GM10248 (cell line): ENCODE measurements around the gene LRRC10.

Source experiments
- CTCF ChIA-PET: fragments of 300-600 bp; sonication (Branson Sonifier 250); formaldehyde crosslinking; extraction: SDS; loops from one replicate; lab custom pipeline; 2021; ENCODE audit warnings: antibody characterized with exemption; lab: Yijun Ruan, JAX
- POLR2A ChIA-PET: fragments of 350-650 bp; sonication (Branson Sonifier 250); formaldehyde crosslinking; extraction: SDS; loops from one replicate; lab custom pipeline; 2020; ENCODE audit warnings: antibody characterized with exemption; lab: Yijun Ruan, JAX
- DNase-seq: peaks from one replicate; pipeline ENCODE4 v3.0.0; 2012; ENCODE audit errors: extremely low spot score
- TF ChIP-seq, protein P1 (sequence below): IDR thresholded peaks from 2 replicates; pipeline ENCODE4 v1.5.1; 2012; ENCODE audit warnings: mild to moderate bottlenecking, low read depth; ENCODE audit errors: extremely low read depth, missing control alignments, control extremely low read depth

The LRRC10 gene

GRCh38 chr12:69651922-69652321 is 41.2 kb upstream of the LRRC10 start:
- TF ChIP-seq, protein P1, sequence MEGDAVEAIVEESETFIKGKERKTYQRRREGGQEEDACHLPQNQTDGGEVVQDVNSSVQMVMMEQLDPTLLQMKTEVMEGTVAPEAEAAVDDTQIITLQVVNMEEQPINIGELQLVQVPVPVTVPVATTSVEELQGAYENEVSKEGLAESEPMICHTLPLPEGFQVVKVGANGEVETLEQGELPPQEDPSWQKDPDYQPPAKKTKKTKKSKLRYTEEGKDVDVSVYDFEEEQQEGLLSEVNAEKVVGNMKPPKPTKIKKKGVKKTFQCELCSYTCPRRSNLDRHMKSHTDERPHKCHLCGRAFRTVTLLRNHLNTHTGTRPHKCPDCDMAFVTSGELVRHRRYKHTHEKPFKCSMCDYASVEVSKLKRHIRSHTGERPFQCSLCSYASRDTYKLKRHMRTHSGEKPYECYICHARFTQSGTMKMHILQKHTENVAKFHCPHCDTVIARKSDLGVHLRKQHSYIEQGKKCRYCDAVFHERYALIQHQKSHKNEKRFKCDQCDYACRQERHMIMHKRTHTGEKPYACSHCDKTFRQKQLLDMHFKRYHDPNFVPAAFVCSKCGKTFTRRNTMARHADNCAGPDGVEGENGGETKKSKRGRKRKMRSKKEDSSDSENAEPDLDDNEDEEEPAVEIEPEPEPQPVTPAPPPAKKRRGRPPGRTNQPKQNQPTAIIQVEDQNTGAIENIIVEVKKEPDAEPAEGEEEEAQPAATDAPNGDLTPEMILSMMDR, result no peak

DNA sequence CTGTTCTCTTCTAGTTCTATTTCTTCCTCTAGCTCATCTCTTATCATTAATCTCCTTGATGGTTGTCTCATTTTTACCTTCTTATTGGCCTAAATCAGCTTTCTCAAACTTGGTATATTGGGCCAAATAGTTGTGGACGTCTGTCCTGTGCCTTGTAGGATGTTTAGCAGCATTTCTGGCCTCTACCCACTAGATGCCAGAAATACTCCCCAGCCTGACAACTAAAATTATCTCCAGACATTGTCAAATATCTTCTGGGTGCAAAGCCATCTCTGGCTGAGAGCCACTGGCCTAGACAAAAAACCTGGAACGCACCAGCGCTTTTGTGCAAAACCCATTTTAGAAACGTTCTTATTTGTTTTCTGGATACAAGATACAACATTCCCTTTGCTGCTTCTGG is 38.8 kb upstream of the LRRC10 start:
- DNase-seq, result no peak
- POLR2A ChIA-PET, result no interaction called here
- TF ChIP-seq, protein P1, result no peak
- CTCF ChIA-PET, result interaction anchor here (0.9 to 2.2 kb wide), 2 partner anchors 10 to 292 kb away, joined by 3 to 14 read pairs; no protein-coding TSS in a partner anchor

More at GRCh38 chr12:69651922-69652321, 41.2 kb upstream of the LRRC10 start:
- CTCF ChIA-PET, result interaction anchor here (0.6 to 2.3 kb wide), 4 partner anchors 11 to 925 kb away, joined by 3 to 13 read pairs (median 4); no protein-coding TSS in a partner anchor
- POLR2A ChIA-PET, result no interaction called here
- no peak for DNase-seq

GRCh38 chr12:69648476-69648875 is 37.8 kb upstream of the LRRC10 start:
- CTCF ChIA-PET, result interaction anchor here (2.2 kb wide), 1 partner anchor 9 kb away, joined by 14 read pairs; no protein-coding TSS in a partner anchor
- DNase-seq, result no peak

DNA sequence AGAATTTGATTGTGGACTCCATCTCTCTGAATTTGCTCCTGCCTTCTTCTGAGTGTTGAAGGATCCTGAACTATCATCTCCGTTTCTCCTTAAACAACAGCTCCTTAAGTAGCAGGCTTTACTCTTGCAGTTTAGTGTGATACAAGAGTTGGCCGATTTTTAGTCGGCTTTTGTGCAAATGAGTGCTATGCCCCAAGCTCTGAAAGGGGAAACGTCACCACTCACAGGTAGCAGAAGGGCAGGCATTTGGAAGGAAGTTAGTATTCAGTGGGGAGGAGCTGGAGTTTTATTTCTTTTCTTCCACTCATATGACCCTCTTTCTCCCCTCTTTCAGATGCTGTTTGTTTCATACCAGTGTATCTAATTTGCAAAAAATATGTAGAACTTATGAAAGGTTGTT is 36.5 kb upstream of the LRRC10 start:
- TF ChIP-seq, protein P1, result no peak
- ChIA-PET CTCF (no interaction called here), POLR2A (no interaction called here)
- no peak for DNase-seq

More at GRCh38 chr12:69648476-69648875, 37.8 kb upstream of the LRRC10 start:
- POLR2A ChIA-PET, result no interaction called here
- TF ChIP-seq, protein P1, result no peak

DNA sequence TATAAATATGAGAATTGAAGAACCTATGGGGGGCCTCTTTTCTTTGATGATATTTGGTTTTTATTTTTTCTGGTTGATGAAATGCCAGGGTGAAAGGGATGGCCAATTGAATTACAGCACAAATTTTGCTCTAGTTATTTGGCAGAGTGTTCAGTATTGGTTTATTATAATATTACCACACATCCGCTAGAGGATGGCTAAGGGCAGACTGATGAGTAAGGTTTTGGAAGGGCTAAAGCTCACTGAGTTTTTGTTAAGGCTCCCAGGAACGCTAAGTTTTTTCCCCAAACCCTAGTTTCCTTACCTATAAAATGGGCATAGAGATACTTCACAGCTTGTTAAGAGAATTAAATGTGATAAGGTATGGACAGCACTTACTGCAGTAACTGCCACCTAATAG is 34.3 kb upstream of the LRRC10 start:
- TF ChIP-seq, protein P1, result no peak
- ChIA-PET POLR2A (no interaction called here), CTCF (no interaction called here)
- DNase-seq, result no peak

- CTCF ChIA-PET, result interaction anchor here (0.7 to 0.9 kb wide), 2 partner anchors 23 to 287 kb away, joined by 3 read pairs; no protein-coding TSS in a partner anchor
- POLR2A ChIA-PET, result no interaction called here
- no peak for DNase-seq
- TF ChIP-seq, protein P1, result no peak
Measured at GRCh38 chr12:69644511-69644910, 33.8 kb upstream of the LRRC10 start.
